HG03097 (cell line): ENCODE measurements around the gene CTXND1.

ENCODE experiments used
- ATAC-seq: cut with Tn5 transposase; IDR thresholded peaks from one replicate; pipeline ENCODE4 v1.9.1; 2021; ENCODE audit not compliant: unreplicated experiment, low FRiP score

Gene CTXND1

GRCh38 chr15:80211976-80212375, 40.0 kb downstream of the CTXND1 start:
- no peak for ATAC-seq

DNA sequence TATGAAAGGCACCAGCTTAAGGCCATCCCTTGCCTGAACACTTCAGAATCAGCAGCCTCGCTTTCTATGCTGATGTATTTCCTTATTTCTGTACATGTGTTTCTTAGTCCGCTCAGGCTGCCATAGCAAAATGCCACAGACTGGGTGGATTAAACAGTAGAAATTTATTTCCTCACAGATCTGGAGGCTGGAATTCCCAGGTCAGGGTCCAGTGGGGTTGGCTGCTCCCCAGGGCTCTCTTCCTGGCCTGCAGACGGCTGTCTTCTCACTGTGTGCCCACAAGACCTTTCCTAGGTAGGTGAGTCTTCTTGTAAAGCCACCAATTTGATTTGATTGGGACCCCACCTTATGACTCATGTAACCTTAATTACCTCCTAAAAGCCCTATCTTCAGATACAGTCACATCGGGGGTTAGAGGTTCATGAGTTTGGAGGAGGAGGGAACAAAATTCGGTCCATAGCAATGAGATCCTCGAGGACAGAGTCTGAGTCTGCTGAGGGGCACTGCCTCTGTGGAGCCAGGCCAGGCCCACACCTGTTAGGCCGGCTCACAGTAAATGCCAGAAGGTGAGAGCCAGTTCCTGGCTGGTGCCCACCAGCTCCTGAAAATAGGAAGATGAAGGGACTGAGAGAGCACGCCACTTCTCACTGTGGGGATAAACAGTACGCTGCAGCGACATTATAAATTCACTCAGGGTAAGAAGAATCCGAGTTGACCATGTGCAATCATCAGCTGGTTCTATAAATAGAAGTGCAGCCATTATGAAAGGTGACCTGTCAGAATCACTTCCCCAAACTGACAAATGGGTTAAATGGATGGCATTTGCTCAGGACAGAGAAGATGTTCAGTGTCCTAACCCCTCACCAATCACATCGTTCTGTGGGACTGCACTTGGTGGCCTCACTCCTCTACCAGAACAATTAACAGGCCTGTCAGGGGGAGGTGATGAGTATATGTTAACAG, 41.1 kb downstream of the CTXND1 start:
- no peak for ATAC-seq

GRCh38 chr15:80208758-80209734, 43.0 kb downstream of the CTXND1 start:
- ATAC-seq = no peak

GRCh38 chr15:80207887-80208286, 44.1 kb downstream of the CTXND1 start:
- no peak for ATAC-seq

GRCh38 chr15:80204231-80204630, 47.8 kb downstream of the CTXND1 start:
- no peak for ATAC-seq

GRCh38 chr15:80203361-80203885, 48.6 kb downstream of the CTXND1 start:
- no peak for ATAC-seq

- no peak for ATAC-seq
Measured at GRCh38 chr15:80202641-80203360, 49.2 kb downstream of the CTXND1 start.

DNA sequence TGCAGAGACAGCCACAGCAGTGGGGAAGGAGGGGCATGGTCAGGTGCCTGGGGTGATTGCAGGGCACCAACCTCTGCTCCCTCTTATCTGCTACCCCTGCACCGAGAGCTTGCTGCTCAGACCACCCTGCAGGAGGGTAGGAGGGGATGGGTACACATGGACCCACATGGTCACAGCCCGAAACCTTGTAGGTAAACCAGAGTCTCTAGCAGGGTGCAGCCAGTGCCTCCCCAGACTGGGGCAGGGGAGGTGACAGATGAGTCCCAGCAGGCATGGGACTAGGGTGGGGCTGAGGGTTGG, 50.0 kb downstream of the CTXND1 start:
- no peak for ATAC-seq

GRCh38 chr15:80201256-80202015, 50.6 kb downstream of the CTXND1 start:
- ATAC-seq = no peak

GRCh38 chr15:80199869-80200268, 52.1 kb downstream of the CTXND1 start:
- no peak for ATAC-seq

GRCh38 chr15:80199366-80199765, 52.6 kb downstream of the CTXND1 start:
- no peak for ATAC-seq

GRCh38 chr15:80194914-80195313, 57.1 kb downstream of the CTXND1 start:
- no peak for ATAC-seq

- ATAC-seq = no peak
Measured at GRCh38 chr15:80194186-80194585, 57.8 kb downstream of the CTXND1 start.

- no peak for ATAC-seq
Measured at GRCh38 chr15:80191897-80192595, 60.0 kb downstream of the CTXND1 start.

GRCh38 chr15:80191198-80191597, 60.8 kb downstream of the CTXND1 start:
- no peak for ATAC-seq

DNA sequence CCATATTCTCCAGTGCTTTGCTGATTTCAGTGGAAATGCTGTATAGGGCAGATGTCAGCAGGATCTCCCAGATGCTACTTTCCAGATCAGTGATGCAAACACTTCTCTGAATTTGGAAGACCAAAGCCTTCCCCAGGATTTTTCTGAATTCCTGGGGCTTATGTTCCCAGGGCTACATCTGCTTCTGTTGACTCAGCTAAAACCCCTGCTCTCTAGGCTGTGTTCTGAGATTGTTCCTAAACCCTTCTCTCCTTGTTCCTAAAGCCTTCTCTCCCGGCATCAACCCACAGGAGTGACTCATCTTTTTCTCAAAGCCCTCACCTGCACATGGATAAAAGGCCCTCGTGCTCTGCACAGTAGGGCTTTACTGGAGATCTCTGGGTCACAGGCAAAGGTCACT, 63.8 kb downstream of the CTXND1 start:
- ATAC-seq = no peak

DNA sequence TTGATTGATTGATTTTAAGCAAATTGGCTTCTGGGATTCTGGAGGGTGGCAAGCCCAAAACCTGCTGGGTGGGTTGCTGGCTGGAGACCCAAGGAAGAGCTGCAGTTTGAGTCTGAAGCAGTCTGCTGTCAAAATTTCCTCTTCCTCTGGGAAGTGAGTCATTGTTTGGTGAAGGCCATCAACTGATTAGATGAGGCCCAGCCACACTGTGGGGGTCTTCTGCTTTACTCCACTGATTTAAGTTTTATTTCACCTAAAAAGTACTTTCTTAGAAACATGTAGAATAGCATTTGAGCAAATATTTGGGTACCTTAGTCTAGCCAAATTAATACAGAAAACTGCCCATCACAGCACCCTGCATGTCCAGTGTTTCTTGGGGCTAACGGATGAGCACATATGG, 65.4 kb downstream of the CTXND1 start:
- ATAC-seq = no peak

DNA sequence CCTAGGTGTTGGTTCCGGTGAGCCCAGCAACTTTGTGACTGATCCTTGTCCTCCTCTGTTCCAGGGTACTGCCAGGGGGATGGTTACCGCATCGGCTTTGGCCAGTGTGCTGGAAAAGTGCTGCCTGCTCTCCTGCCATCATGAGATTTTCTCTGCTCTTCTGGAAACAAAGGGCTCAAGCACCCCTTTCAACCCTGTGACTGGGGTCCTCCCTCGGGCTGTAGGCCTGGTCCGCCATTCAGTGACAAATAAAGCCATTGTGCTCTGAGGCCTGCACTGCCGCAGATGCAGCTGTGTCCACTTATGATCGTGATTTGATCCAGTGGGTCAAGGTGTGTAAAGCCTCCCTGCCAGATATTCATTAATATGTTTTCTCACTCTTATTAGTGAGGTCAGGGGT, 65.9 kb downstream of the CTXND1 start:
- ATAC-seq = no peak

DNA sequence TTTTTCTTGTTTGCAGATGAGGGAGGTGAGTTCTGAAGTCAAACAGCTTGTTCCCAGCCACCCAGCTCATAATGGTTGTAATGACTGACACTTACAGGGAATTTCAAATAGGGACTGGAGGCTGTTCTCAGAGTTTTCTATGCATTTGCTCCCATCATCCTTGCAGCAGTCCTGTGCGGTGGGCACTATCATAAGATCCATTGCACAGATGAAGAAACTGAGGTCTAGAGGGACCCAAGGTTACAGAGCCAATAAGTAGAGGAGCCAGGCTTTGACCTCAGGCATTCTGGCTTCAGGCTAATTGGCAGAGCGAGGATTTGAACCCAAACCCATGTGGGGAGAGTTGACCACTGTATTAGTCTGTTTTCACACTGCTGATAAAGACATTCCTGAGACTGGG, 66.9 kb downstream of the CTXND1 start:
- no peak for ATAC-seq
